H9 (cell line): ENCODE results near the gene ACYP2. TPM values are rescaled to one million over a fixed set of nuclear protein-coding genes. Genes with fewer than 3 reads are reported as not detected.

ENCODE experiments used
- DNase-seq: peaks from one replicate; pipeline ENCODE4 v3.0.0-alpha.2; 2017
- H2AFZ ChIP-seq: one replicate; pipeline ENCODE4 v1.6.1; 2013; ENCODE audit warnings: mild to moderate bottlenecking, low read length, control low read depth, moderate library complexity
- H2AK5ac ChIP-seq: 2 replicates; pipeline ENCODE4 v1.6.1; 2013; ENCODE audit warnings: low read length, control low read depth, mixed read lengths; ENCODE audit not compliant: insufficient read length
- H2BK120ac ChIP-seq: one replicate; pipeline ENCODE4 v1.6.1; 2013; ENCODE audit warnings: low read depth, mild to moderate bottlenecking, low read length, control low read depth, inconsistent platforms; ENCODE audit not compliant: poor library complexity, severe bottlenecking
- H2BK12ac ChIP-seq: 2 replicates; pipeline ENCODE4 v1.6.1; 2013; ENCODE audit warnings: low read length, control low read depth, mixed read lengths, low read depth; ENCODE audit not compliant: insufficient read length
- H2BK15ac ChIP-seq: 2 replicates; pipeline ENCODE4 v1.6.1; 2013; ENCODE audit warnings: low read depth, low read length, control low read depth
- H2BK20ac ChIP-seq: one replicate; pipeline ENCODE4 v1.6.1; 2013; ENCODE audit warnings: low read depth, mild to moderate bottlenecking, low read length, control low read depth, inconsistent platforms; ENCODE audit not compliant: poor library complexity, severe bottlenecking
- H2BK5ac ChIP-seq: 2 replicates; pipeline ENCODE4 v1.6.1; 2013; ENCODE audit warnings: low read length, control low read depth, mixed read lengths; ENCODE audit not compliant: insufficient read length
- H3K14ac ChIP-seq: 2 replicates; pipeline ENCODE4 v1.6.1; 2013; ENCODE audit warnings: low read length, control low read depth; ENCODE audit not compliant: insufficient read depth
- H3K18ac ChIP-seq: 2 replicates; pipeline ENCODE4 v1.6.1; 2013; ENCODE audit warnings: low read depth, mild to moderate bottlenecking, mixed read lengths, low read length, control low read depth; ENCODE audit not compliant: insufficient read length
- H3K23ac ChIP-seq: 2 replicates; pipeline ENCODE4 v1.6.1; 2013; ENCODE audit warnings: low read length, control low read depth, mixed read lengths, low read depth; ENCODE audit not compliant: insufficient read length
- H3K23me2 ChIP-seq: 2 replicates; pipeline ENCODE4 v1.6.1; 2013; ENCODE audit warnings: low read depth, mild to moderate bottlenecking, mixed read lengths, low read length, control low read depth; ENCODE audit not compliant: insufficient read length, poor library complexity, severe bottlenecking
- H3K27ac ChIP-seq: 2 replicates; pipeline ENCODE4 v1.5.1; 2013; ENCODE audit warnings: low read length, control low read depth, mixed read lengths, low read depth; ENCODE audit not compliant: insufficient read length
- H3K27me3 ChIP-seq: 2 replicates; pipeline ENCODE4 v1.6.1; 2013; ENCODE audit warnings: low read length, control low read depth, inconsistent platforms; ENCODE audit not compliant: insufficient read depth
- H3K4ac ChIP-seq: 2 replicates; pipeline ENCODE4 v1.6.1; 2013; ENCODE audit warnings: low read depth, mild to moderate bottlenecking, control low read depth, inconsistent platforms, low read length, moderate library complexity
- H3K4me1 ChIP-seq: 2 replicates; pipeline ENCODE4 v1.6.1; 2013; ENCODE audit warnings: low read length, control low read depth, inconsistent platforms; ENCODE audit not compliant: insufficient read depth
- H3K4me2 ChIP-seq: 2 replicates; pipeline ENCODE4 v1.6.1; 2013; ENCODE audit warnings: low read length, control low read depth, mixed read lengths; ENCODE audit not compliant: insufficient read length, insufficient read depth
- H3K56ac ChIP-seq: 2 replicates; pipeline ENCODE4 v1.6.1; 2013; ENCODE audit warnings: low read depth, mild to moderate bottlenecking, mixed read lengths, low read length, control low read depth; ENCODE audit not compliant: insufficient read length
- H3K79me1 ChIP-seq: 2 replicates; pipeline ENCODE4 v1.6.1; 2013; ENCODE audit warnings: low read depth, mild to moderate bottlenecking, moderate library complexity, low read length, control low read depth, inconsistent platforms; ENCODE audit not compliant: insufficient read depth, poor library complexity, severe bottlenecking
- H3K79me2 ChIP-seq: 2 replicates; pipeline ENCODE4 v1.6.1; 2013; ENCODE audit warnings: low read length, control low read depth, inconsistent platforms; ENCODE audit not compliant: insufficient read depth
- H3K9ac ChIP-seq: 2 replicates; pipeline ENCODE4 v1.6.1; 2013; ENCODE audit warnings: low read length, control low read depth, mixed read lengths; ENCODE audit not compliant: insufficient read length; ENCODE audit errors: extremely low read depth
- H3K9me3 ChIP-seq: one replicate; pipeline ENCODE4 v1.6.1; 2013; ENCODE audit warnings: low read depth, low read length, inconsistent platforms; ENCODE audit not compliant: control insufficient read depth
- H3T11ph ChIP-seq: one replicate; pipeline ENCODE4 v1.6.1; 2013; ENCODE audit warnings: mild to moderate bottlenecking, low read length, control low read depth, inconsistent platforms
- H4K20me1 ChIP-seq: one replicate; pipeline ENCODE4 v1.6.1; 2013; ENCODE audit not compliant: control insufficient read depth, insufficient read length, insufficient read depth
- H4K5ac ChIP-seq: 2 replicates; pipeline ENCODE4 v1.6.1; 2013; ENCODE audit warnings: low read depth, mild to moderate bottlenecking, mixed read lengths, low read length, control low read depth; ENCODE audit not compliant: insufficient read length
- H4K8ac ChIP-seq: replicated peaks from 2 replicates; pipeline ENCODE4 v1.6.1; 2013; ENCODE audit warnings: low read length, control low read depth, mixed read lengths, low read depth; ENCODE audit not compliant: insufficient read length
- H4K91ac ChIP-seq: 2 replicates; pipeline ENCODE4 v1.6.1; 2013; ENCODE audit warnings: low read depth, mild to moderate bottlenecking, moderate library complexity, mixed read lengths, low read length, control low read depth; ENCODE audit not compliant: insufficient read length
- H3K27ac Mint-ChIP-seq, 3 experiments: 2 replicates in 2 of 3; 3 replicates in 1 of 3; pipeline ENCODE4 v1.8.0; 2020 to 2021; ENCODE audit warnings: mixed read lengths in 3 of 3, mild to moderate bottlenecking in 1 of 3, moderate library complexity in 1 of 3
- H3K27me3 Mint-ChIP-seq: 2 replicates; pipeline ENCODE4 v1.8.0; 2021; ENCODE audit warnings: low read depth, mild to moderate bottlenecking, moderate library complexity, mixed read lengths
- H3K36me3 Mint-ChIP-seq, 3 experiments: 2 replicates in 2 of 3; 3 replicates in 1 of 3; pipeline ENCODE4 v1.8.0; 2020 to 2021; ENCODE audit warnings: low read depth in 3 of 3, mixed read lengths in 3 of 3; ENCODE audit not compliant: insufficient read depth in 1 of 3
- H3K4me1 Mint-ChIP-seq, 2 experiments: 2 replicates each; pipeline ENCODE4 v1.8.0; 2020; ENCODE audit warnings: mixed read lengths in 2 of 2
- H3K4me3 Mint-ChIP-seq, 2 experiments: 2 replicates in 1 of 2; 3 replicates in 1 of 2; pipeline ENCODE4 v1.8.0; 2020 to 2021; ENCODE audit warnings: mild to moderate bottlenecking in 2 of 2, mixed read lengths in 2 of 2, moderate library complexity in 1 of 2
- H3K9me3 Mint-ChIP-seq, 2 experiments: 2 replicates in 1 of 2; 3 replicates in 1 of 2; pipeline ENCODE4 v1.8.0; 2020; ENCODE audit warnings: mild to moderate bottlenecking in 2 of 2, mixed read lengths in 2 of 2, moderate library complexity in 1 of 2
- CTCF ChIP-seq: fragments of 200-600 bp; sonication (generic); conservative IDR thresholded peaks from 3 replicates; pipeline ENCODE4 v1.8.0; 2021; ENCODE audit warnings: antibody characterized with exemption, mild to moderate bottlenecking
- WGBS: extraction: QIAGEN DNeasy Blood & Tissue Kit; methylation state at CpG from one replicate; pipeline ENCODE4 v1.1.7; 2013; ENCODE audit warnings: missing lambda C conversion rate, low lambda C conversion rate, mixed read lengths; ENCODE audit not compliant: insufficient read length; ENCODE audit errors: extremely low coverage; 5-methylcytosine and 5-hydroxymethylcytosine counted together
- total RNA-seq: library from RNA; stranded (reverse); gene quantifications from 2 replicates; pipeline ENCODE4 v1.2.1, GENCODE V29; 2021

The ACYP2 gene
- total RNA-seq, 1 experiment from 2014 or later: 3.2 TPM

GRCh38 chr2:54139210-54139609 lies 23.8 kb downstream of the ACYP2 start:
- Histone ChIP-seq H3K18ac (no peak overlapping the region), H3K23ac (no peak overlapping the region), H2BK120ac (no peak overlapping the region), H3T11ph (no peak overlapping the region), H2BK20ac (no peak overlapping the region), H3K9me3 (no peaks in the 10 kb centered on the region), H3K14ac (no peak overlapping the region), H4K8ac (no peak overlapping the region), H3K4me2 (no peak overlapping the region), H3K56ac (no peak overlapping the region), H3K27ac (no peak overlapping the region), H2BK5ac (no peak overlapping the region), H2BK15ac (no peak overlapping the region), H4K5ac (no peak overlapping the region), H3K4ac (no peak overlapping the region), H4K20me1 (no peaks in the 10 kb centered on the region), H3K4me1 (no peaks in the 10 kb centered on the region), H3K23me2 (no peaks in the 10 kb centered on the region), H2AFZ (no peak overlapping the region), H2BK12ac (no peak overlapping the region), H3K79me1 (no peaks in the 10 kb centered on the region), H4K91ac (no peak overlapping the region), H3K9ac (no peak overlapping the region), H2AK5ac (no peak overlapping the region), H3K27me3 (no peaks in the 10 kb centered on the region), H3K79me2 (no peaks in the 10 kb centered on the region)
- Mint-ChIP-seq H3K36me3 (no peaks in the 10 kb centered on the region), H3K27me3 (no peaks in the 10 kb centered on the region), H3K4me1 (no peaks in the 10 kb centered on the region), H3K4me3 (no peak overlapping the region), H3K27ac (no peak overlapping the region), H3K9me3 (peaks cover 0 to 3% of the 10 kb centered on the region in 2 experiments; a peak in 1 of 5 replicates)
- no CpG with 5 or more reads among the region's 4 CpGs for WGBS
- DNase-seq: no peak
- no peak for TF ChIP-seq CTCF
